Stimulated activated CD4-positive, alpha-beta T cell treated with anti-CD3 and anti-CD28 coated beads, Interleukin-1b, Interleukin-23, amount 100 ng/mL, for 4 hours (primary cell): ENCODE measurements around the gene DOCK9.
A peak's percentile ranks its signal among the peaks of the same experiment; 100 is the strongest.
"Not testable (repeated sequence)": the region's sequence is repeated elsewhere in the genome, so short reads cannot be mapped to it uniquely, and the experiment has no call there.

ENCODE experiments used
- DNase-seq, 2 donors: peaks; one replicate each; pipeline ENCODE4 v3.0.0-alpha.2; 2020; ENCODE audit warnings: low read depth in 2 of 2

The DOCK9 gene

GRCh38 chr13:98916403-98916802, 61.5 kb downstream of the DOCK9 start:
- DNase-seq: no peak

- no peak for DNase-seq
Measured at GRCh38 chr13:98915981-98916380, 61.9 kb downstream of the DOCK9 start.

GRCh38 chr13:98915563-98915962, 62.3 kb downstream of the DOCK9 start:
- DNase-seq: no peak

GRCh38 chr13:98913741-98914140, 64.1 kb downstream of the DOCK9 start:
- DNase-seq: no peak

- DNase-seq: no peak
Measured at GRCh38 chr13:98912846-98913245, 65.0 kb downstream of the DOCK9 start.

GRCh38 chr13:98910501-98910951, 67.3 kb downstream of the DOCK9 start:
- peak in 1 of 2 donors; percentile 18 for DNase-seq

- DNase-seq: no peak
Measured at GRCh38 chr13:98909016-98909415, 68.8 kb downstream of the DOCK9 start.

GRCh38 chr13:98906746-98907502, 70.9 kb downstream of the DOCK9 start:
- DNase-seq: no peak

GRCh38 chr13:98905199-98905598, 72.7 kb downstream of the DOCK9 start:
- no peak for DNase-seq

GRCh38 chr13:98900442-98900841, 77.4 kb downstream of the DOCK9 start:
- no peak for DNase-seq

- no peak for DNase-seq
Measured at GRCh38 chr13:98897706-98898105, 80.2 kb downstream of the DOCK9 start.

GRCh38 chr13:98896868-98897144, 81.1 kb downstream of the DOCK9 start:
- DNase-seq: no peak

- no peak for DNase-seq
Measured at GRCh38 chr13:98896083-98896867, 81.6 kb downstream of the DOCK9 start.

- not testable (repeated sequence) for DNase-seq
Measured at GRCh38 chr13:98894814-98895213, 83.0 kb downstream of the DOCK9 start.

- no peak for DNase-seq
Measured at GRCh38 chr13:98893371-98893770, 84.5 kb downstream of the DOCK9 start.

- no peak for DNase-seq
Measured at GRCh38 chr13:98892821-98893220, 85.0 kb downstream of the DOCK9 start.

- no peak for DNase-seq
Measured at GRCh38 chr13:98892077-98892476, 85.8 kb downstream of the DOCK9 start.

GRCh38 chr13:98890925-98891324, 86.9 kb downstream of the DOCK9 start:
- DNase-seq: no peak

GRCh38 chr13:98890186-98890585, 87.7 kb downstream of the DOCK9 start:
- DNase-seq: peak in 1 of 2 donors; percentile 23

- DNase-seq: no peak
Measured at GRCh38 chr13:98889419-98890085, 88.3 kb downstream of the DOCK9 start.

- no peak for DNase-seq
Measured at GRCh38 chr13:98888890-98889279, 89.0 kb downstream of the DOCK9 start.

- no peak for DNase-seq
Measured at GRCh38 chr13:98888222-98888889, 89.5 kb downstream of the DOCK9 start.
